Urinary bladder (tissue), 4 donors: Measurements from ENCODE around the gene ZNF236. TPM values are rescaled to one million over a fixed set of nuclear protein-coding genes. Genes with fewer than 3 reads are reported as not detected.

Source experiments
- DNase-seq: peaks from one replicate; pipeline ENCODE4 v3.0.0-alpha.2; 2015; ENCODE audit errors: extremely low spot score
- H3K27ac ChIP-seq: one replicate; pipeline ENCODE4 v1.5.1; 2013; ENCODE audit warnings: low read depth, mild to moderate bottlenecking, moderate library complexity
- H3K36me3 ChIP-seq: one replicate; pipeline ENCODE4 v1.6.1; 2013; ENCODE audit warnings: mild to moderate bottlenecking, moderate library complexity; ENCODE audit not compliant: insufficient read depth
- H3K4me1 ChIP-seq: one replicate; pipeline ENCODE4 v1.6.1; 2013; ENCODE audit warnings: mild to moderate bottlenecking, moderate library complexity; ENCODE audit not compliant: insufficient read depth
- H3K4me3 ChIP-seq: one replicate; pipeline ENCODE4 v1.5.1; 2013; ENCODE audit warnings: low read depth, low read length
- WGBS: extraction: QIAGEN DNeasy Blood & Tissue Kit; methylation state at CpG from one replicate; pipeline ENCODE4 v1.1.7; 2013; 5-methylcytosine and 5-hydroxymethylcytosine counted together
- polyA plus RNA-seq: library from polyadenylated mRNA; stranded (reverse); fragments of 200-250 nt; gene quantifications from one replicate; pipeline ENCODE4 v1.2.3, GENCODE V29; 2013
- total RNA-seq: library from RNA; depleted of rRNA; stranded (reverse); fragments of >200 nt; gene quantifications from one replicate; pipeline ENCODE4 v1.2.3, GENCODE V29; 2014
- donor health status: healthy with polysubstance abuse.
- donor health status: healthy.

ZNF236 gene
- total and polyA plus RNA-seq, 2 donors = 4.0 to 24.7 TPM

- no peak overlapping the region for H3K27ac ChIP-seq
- H3K4me3 ChIP-seq = no peak overlapping the region
- no peaks in the 10 kb centered on the region for H3K4me1 ChIP-seq
- WGBS = 71% methylated on average over 11 of the region's 11 CpGs
- DNase-seq = no peak
- no peaks in the 10 kb centered on the region for H3K36me3 ChIP-seq
These were observed 5.1 kb downstream of the ZNF236 start for GRCh38 chr18:76827205-76828200.

GRCh38 chr18:76834379-76834778 is 12.0 kb downstream of the ZNF236 start:
- H3K4me1 ChIP-seq = peaks cover 2% of the 10 kb centered on the region
- 98% methylated on average over 6 of the region's 6 CpGs for WGBS
- H3K36me3 ChIP-seq = no peaks in the 10 kb centered on the region
- no peak overlapping the region for H3K27ac ChIP-seq
- H3K4me3 ChIP-seq = no peak overlapping the region
- no peak for DNase-seq

- H3K36me3 ChIP-seq = no peaks in the 10 kb centered on the region
- DNase-seq = no peak
- no peak overlapping the region for H3K27ac ChIP-seq
- H3K4me1 ChIP-seq = peaks cover 2% of the 10 kb centered on the region
- no peak overlapping the region for H3K4me3 ChIP-seq
These were observed 13.0 kb downstream of the ZNF236 start for GRCh38 chr18:76835380-76835779.

- DNase-seq = no peak
- no peak overlapping the region for H3K27ac ChIP-seq
- WGBS = 77% methylated on average over 6 of the region's 6 CpGs
- no peaks in the 10 kb centered on the region for H3K36me3 ChIP-seq
- H3K4me1 ChIP-seq = peaks cover 2% of the 10 kb centered on the region
- H3K4me3 ChIP-seq = no peak overlapping the region
These were observed 14.7 kb downstream of the ZNF236 start for GRCh38 chr18:76837071-76837470.

GRCh38 chr18:76838182-76838581 is 15.8 kb downstream of the ZNF236 start:
- DNase-seq = no peak
- WGBS = 20% methylated on average over 3 of the region's 3 CpGs
- no peak overlapping the region for H3K27ac ChIP-seq
- peaks cover 2% of the 10 kb centered on the region for H3K4me1 ChIP-seq
- H3K36me3 ChIP-seq = no peaks in the 10 kb centered on the region
- H3K4me3 ChIP-seq = no peak overlapping the region

- peaks cover 2% of the 10 kb centered on the region for H3K4me1 ChIP-seq
- no peak for DNase-seq
- no peak overlapping the region for H3K27ac ChIP-seq
- WGBS = 41% methylated on average over 4 of the region's 4 CpGs
- H3K36me3 ChIP-seq = no peaks in the 10 kb centered on the region
- H3K4me3 ChIP-seq = no peak overlapping the region
These were observed 16.9 kb downstream of the ZNF236 start for GRCh38 chr18:76839086-76839794.

GRCh38 chr18:76842837-76843530 is 20.6 kb downstream of the ZNF236 start:
- Histone ChIP-seq H3K36me3 (no peaks in the 10 kb centered on the region), H3K27ac (no peak overlapping the region), H3K4me3 (no peak overlapping the region), H3K4me1 (peaks cover 2% of the 10 kb centered on the region)
- no peak for DNase-seq
- WGBS = 75% methylated on average over 6 of the region's 6 CpGs

GRCh38 chr18:76844144-76844543 is 21.8 kb downstream of the ZNF236 start:
- Histone ChIP-seq H3K4me1 (no peaks in the 10 kb centered on the region), H3K27ac (no peak overlapping the region), H3K4me3 (no peak overlapping the region), H3K36me3 (no peaks in the 10 kb centered on the region)
- no peak for DNase-seq
- WGBS = 80% methylated on average over 4 of the region's 4 CpGs

GRCh38 chr18:76844742-76845477 is 22.6 kb downstream of the ZNF236 start:
- Histone ChIP-seq H3K27ac (no peak overlapping the region), H3K4me1 (no peaks in the 10 kb centered on the region), H3K36me3 (no peaks in the 10 kb centered on the region), H3K4me3 (no peak overlapping the region)
- no peak for DNase-seq
- whole genome bisulfite sequencing = 83% methylated on average over 4 of the region's 4 CpGs

GRCh38 chr18:76846217-76846616 is 23.9 kb downstream of the ZNF236 start:
- Histone ChIP-seq H3K36me3 (peaks cover 3% of the 10 kb centered on the region), H3K27ac (no peak overlapping the region), H3K4me3 (no peak overlapping the region), H3K4me1 (no peaks in the 10 kb centered on the region)
- no peak for DNase-seq
- WGBS = 89% methylated on average over 5 of the region's 5 CpGs

GRCh38 chr18:76847916-76848315 is 25.6 kb downstream of the ZNF236 start:
- Histone ChIP-seq H3K4me3 (no peak overlapping the region), H3K27ac (no peak overlapping the region), H3K36me3 (peaks cover 3% of the 10 kb centered on the region), H3K4me1 (peaks cover 1% of the 10 kb centered on the region)
- WGBS = 45% methylated on average over 2 of the region's 2 CpGs
- DNase-seq = no peak

- no peak overlapping the region for H3K27ac ChIP-seq
These were observed 27.8 kb downstream of the ZNF236 start for GRCh38 chr18:76850112-76850511.

GRCh38 chr18:76855594-76855993 is 33.2 kb downstream of the ZNF236 start:
- WGBS = 95% methylated on average over 4 of the region's 4 CpGs
- Histone ChIP-seq H3K4me3 (no peak overlapping the region), H3K4me1 (peaks cover 1% of the 10 kb centered on the region), H3K36me3 (peaks cover 3% of the 10 kb centered on the region), H3K27ac (no peak overlapping the region)
- DNase-seq = no peak

More at GRCh38 chr18:76850112-76850511, 27.8 kb downstream of the ZNF236 start:
- WGBS = 53% methylated on average over 1 of the region's 1 CpG
- Histone ChIP-seq H3K4me1 (peaks cover 1% of the 10 kb centered on the region), H3K36me3 (peaks cover 3% of the 10 kb centered on the region), H3K4me3 (no peak overlapping the region)
- no peak for DNase-seq
